HepG2 (cell line): Measurements from ENCODE around the gene CR1. TPM values are rescaled to one million over a fixed set of nuclear protein-coding genes. Genes with fewer than 3 reads are reported as not detected.
A peak's percentile ranks its signal among the peaks of the same experiment; 100 is the strongest.

Experiments
- ARHGAP35 ChIP-seq: sonication (generic); formaldehyde crosslinking; IDR thresholded peaks from 2 replicates; pipeline ENCODE4 v1.9.0; 2022; ENCODE audit warnings: mild to moderate bottlenecking, inconsistent platforms, moderate library complexity, missing genetic modification reagents, borderline replicate concordance
- ATF3 ChIP-seq: sonication (generic); formaldehyde crosslinking; IDR thresholded peaks from 2 replicates; pipeline ENCODE4 v1.4.0; 2020; ENCODE audit warnings: missing genetic modification reagents
- CHCHD3 ChIP-seq: sonication (generic); formaldehyde crosslinking; IDR thresholded peaks from 2 replicates; pipeline ENCODE4 v1.8.0; 2022; ENCODE audit warnings: mild to moderate bottlenecking, missing genetic modification reagents, moderate library complexity
- GFI1 ChIP-seq: sonication (generic); formaldehyde crosslinking; IDR thresholded peaks from 2 replicates; pipeline ENCODE4 v1.5.0; 2020; ENCODE audit warnings: missing genetic modification reagents, mild to moderate bottlenecking, borderline replicate concordance
- KLF15 ChIP-seq: sonication (generic); formaldehyde crosslinking; IDR thresholded peaks from 2 replicates; pipeline ENCODE4 v1.8.1; 2023; ENCODE audit warnings: borderline replicate concordance, mild to moderate bottlenecking, inconsistent platforms, missing genetic modification reagents, mixed read lengths
- KLF9 ChIP-seq: IDR thresholded peaks from 2 replicates; pipeline ENCODE4 v1.6.1; 2016; ENCODE audit warnings: low read depth
- MTF2 ChIP-seq: sonication (generic); formaldehyde crosslinking; IDR thresholded peaks from 2 replicates; pipeline ENCODE4 v1.5.0; 2020; ENCODE audit warnings: missing genetic modification reagents, borderline replicate concordance
- MXI1 ChIP-seq: IDR thresholded peaks from 3 replicates; pipeline ENCODE4 v1.6.1; 2012; ENCODE audit warnings: low read depth, low read length, inconsistent platforms, borderline replicate concordance
- NAIF1 ChIP-seq: sonication (generic); formaldehyde crosslinking; IDR thresholded peaks from 2 replicates; pipeline ENCODE4 v1.5.0; 2020; ENCODE audit warnings: mild to moderate bottlenecking, missing genetic modification reagents, borderline replicate concordance
- NFIB ChIP-seq: sonication (generic); formaldehyde crosslinking; IDR thresholded peaks from 2 replicates; pipeline ENCODE4 v1.9.0; 2021; ENCODE audit warnings: missing genetic modification reagents, mild to moderate bottlenecking, borderline replicate concordance
- PHF20 ChIP-seq: sonication (generic); formaldehyde crosslinking; IDR thresholded peaks from 2 replicates; pipeline ENCODE4 v1.5.0; 2020; ENCODE audit warnings: mild to moderate bottlenecking, missing genetic modification reagents
- PRDM10 ChIP-seq: sonication (generic); formaldehyde crosslinking; IDR thresholded peaks from 2 replicates; pipeline ENCODE4 v1.4.0; 2020; ENCODE audit warnings: low read depth, missing genetic modification reagents
- SMAD9 ChIP-seq: sonication (generic); formaldehyde crosslinking; IDR thresholded peaks from 2 replicates; pipeline ENCODE4 v1.5.1; 2020; ENCODE audit warnings: mild to moderate bottlenecking, missing genetic modification reagents
- TARDBP ChIP-seq: sonication (generic); formaldehyde crosslinking; IDR thresholded peaks from 2 replicates; pipeline ENCODE4 v1.8.0; 2022; ENCODE audit warnings: mild to moderate bottlenecking, missing genetic modification reagents
- THYN1 ChIP-seq: sonication (generic); formaldehyde crosslinking; IDR thresholded peaks from 2 replicates; pipeline ENCODE4 v1.8.1; 2023; ENCODE audit warnings: low read depth, mild to moderate bottlenecking, moderate library complexity, missing genetic modification reagents, borderline replicate concordance
- ZBTB14 ChIP-seq: sonication (generic); formaldehyde crosslinking; IDR thresholded peaks from 2 replicates; pipeline ENCODE4 v1.4.0; 2020; ENCODE audit warnings: missing genetic modification reagents
- ZMYM2 ChIP-seq: sonication (generic); formaldehyde crosslinking; IDR thresholded peaks from 2 replicates; pipeline ENCODE4 v1.8.0; 2022; ENCODE audit warnings: mild to moderate bottlenecking, missing genetic modification reagents
- ZNF503 ChIP-seq: sonication (generic); formaldehyde crosslinking; IDR thresholded peaks from 2 replicates; pipeline ENCODE4 v1.4.0; 2020; ENCODE audit warnings: missing genetic modification reagents
- ZNF543 ChIP-seq: sonication (generic); formaldehyde crosslinking; IDR thresholded peaks from 2 replicates; pipeline ENCODE4 v1.4.0; 2020; ENCODE audit warnings: mild to moderate bottlenecking, missing genetic modification reagents
- ZNF549 ChIP-seq: sonication (generic); formaldehyde crosslinking; IDR thresholded peaks from 2 replicates; pipeline ENCODE4 v1.5.0; 2020; ENCODE audit warnings: missing genetic modification reagents
- ZNF576 ChIP-seq: sonication (generic); formaldehyde crosslinking; IDR thresholded peaks from 2 replicates; pipeline ENCODE4 v1.4.0; 2020; ENCODE audit warnings: mild to moderate bottlenecking, missing genetic modification reagents
- ZNF598 ChIP-seq: sonication (generic); formaldehyde crosslinking; IDR thresholded peaks from 2 replicates; pipeline ENCODE4 v1.5.1; 2020; ENCODE audit warnings: mild to moderate bottlenecking, missing genetic modification reagents, borderline replicate concordance
- ZNF737 ChIP-seq: sonication (generic); formaldehyde crosslinking; IDR thresholded peaks from 2 replicates; pipeline ENCODE4 v1.5.0; 2020; ENCODE audit warnings: missing genetic modification reagents, mild to moderate bottlenecking, borderline replicate concordance
- polyA plus RNA-seq, 8 experiments: library from polyadenylated mRNA; depleted of rRNA in 3 of 8; stranded (reverse) in 7 of 8; unstranded in 1 of 8; fragments of >200 nt; fragmentation: Illumina TruSeq in 4 of 8; extraction: Trizol in 4 of 8; gene quantifications; 2 replicates each; pipeline versions ENCODE4 v1.2.1 to v1.2.3, GENCODE V29; 2011 to 2016; ENCODE audit warnings: low read depth in 4 of 8, missing spikeins in 1 of 8, mixed read lengths in 1 of 8; ENCODE audit not compliant: insufficient read depth in 1 of 8
- total RNA-seq, 5 experiments: library from RNA; depleted of rRNA; stranded (reverse); fragments of >200 nt; fragmentation: Illumina TruSeq; extraction: Trizol; gene quantifications; 2 replicates each; pipeline ENCODE4 v1.2.3, GENCODE V29; 2016; ENCODE audit warnings: low read depth in 1 of 5

CR1 gene
- total and polyA plus RNA-seq, 2 of the 13 experiments (the other 11 are each of a cell fraction or from before 2014, with no cell fraction given), result not detected

GRCh38 chr1:207603777-207604176 lies 107.8 kb downstream of the CR1 start (continued):
- TF ChIP-seq NAIF1 (CRISPR knock-in tag) (no peak), ZNF543 (CRISPR knock-in tag) (no peak), THYN1 (CRISPR knock-in tag) (no peak), CHCHD3 (CRISPR knock-in tag) (no peak), KLF9 (CRISPR knock-in tag) (no peak), ZNF503 (peak; percentile 95), ZNF576 (CRISPR knock-in tag) (no peak), MXI1 (no peak), TARDBP (peak; percentile 78; the same call in 1 of the 2 replicates), NFIB (CRISPR knock-in tag) (no peak), ZNF737 (no peak), ZNF598 (CRISPR knock-in tag) (no peak), SMAD9 (CRISPR knock-in tag) (no peak), GFI1 (CRISPR knock-in tag) (peak; percentile 96), ZNF549 (CRISPR knock-in tag) (no peak), ATF3 (CRISPR knock-in tag) (peak; percentile 86), KLF15 (CRISPR knock-in tag) (no peak), ZBTB14 (CRISPR knock-in tag) (no peak), MTF2 (no peak), ARHGAP35 (CRISPR knock-in tag) (no peak), PRDM10 (CRISPR knock-in tag) (no peak), PHF20 (CRISPR knock-in tag) (no peak), ZMYM2 (CRISPR knock-in tag) (no peak)
